Frontal cortex (tissue), 4 donors: ENCODE measurements around the gene PCSK5. TPM values are rescaled to one million over a fixed set of nuclear protein-coding genes. Genes with fewer than 3 reads are reported as not detected.
A peak's percentile ranks its signal among the peaks of the same experiment; 100 is the strongest.

ENCODE experiments used
- DNase-seq, 2 donors: peaks; one replicate each; pipeline ENCODE4 v3.0.0; 2012; ENCODE audit warnings: low spot score in 2 of 2
- FAIRE-seq: peaks from 2 replicates; lab custom pipeline; 2012; peaks lifted over from hg19 to GRCh38; lab: Jason Lieb, UNC
- total RNA-seq: library from RNA; depleted of rRNA; stranded (reverse); fragments of >200 nt; gene quantifications from one replicate; pipeline ENCODE4 v1.2.3, GENCODE V29; 2014
- donor health status: control.
- donor health status: control.
- donor health status: control.

The PCSK5 gene
- total RNA-seq, 1 donor from 2014 or later: 15.5 TPM

GRCh38 chr9:76215066-76215465, 324.6 kb downstream of the PCSK5 start:
- DNase-seq (no peak), FAIRE-seq (no peak)

GRCh38 chr9:76216161-76216649, 325.7 kb downstream of the PCSK5 start:
- DNase-seq: no peak
- FAIRE-seq: no peak

GRCh38 chr9:76218117-76218885, 327.8 kb downstream of the PCSK5 start:
- no peak for FAIRE-seq

GRCh38 chr9:76218886-76219445, 328.5 kb downstream of the PCSK5 start:
- DNase-seq: no peak
- FAIRE-seq: no peak

More at GRCh38 chr9:76218117-76218885, 327.8 kb downstream of the PCSK5 start:
- no peak for DNase-seq

- FAIRE-seq (no peak), DNase-seq (no peak)
These were observed 329.2 kb downstream of the PCSK5 start for GRCh38 chr9:76219560-76220151.

- no peak for FAIRE-seq
- no peak for DNase-seq
These were observed 330.9 kb downstream of the PCSK5 start for GRCh38 chr9:76221423-76221822.

- DNase-seq: no peak
- no peak for FAIRE-seq
These were observed 333.4 kb downstream of the PCSK5 start for GRCh38 chr9:76223749-76224340.

- FAIRE-seq (no peak), DNase-seq (no peak)
These were observed 336.7 kb downstream of the PCSK5 start for GRCh38 chr9:76227156-76227555.

- no peak for DNase-seq
- no peak for FAIRE-seq
These were observed 340.5 kb downstream of the PCSK5 start for GRCh38 chr9:76231001-76231400.

GRCh38 chr9:76232861-76233489, 342.5 kb downstream of the PCSK5 start:
- FAIRE-seq (no peak), DNase-seq (no peak)

- DNase-seq: no peak
- no peak for FAIRE-seq
These were observed 350.1 kb downstream of the PCSK5 start for GRCh38 chr9:76240578-76240977.

GRCh38 chr9:76245518-76245917, 355.0 kb downstream of the PCSK5 start:
- FAIRE-seq: no peak
- no peak for DNase-seq

- DNase-seq (no peak), FAIRE-seq (no peak)
These were observed 356.2 kb downstream of the PCSK5 start for GRCh38 chr9:76246680-76247079.

GRCh38 chr9:76247426-76247825, 357.0 kb downstream of the PCSK5 start:
- FAIRE-seq (no peak), DNase-seq (no peak)

- DNase-seq: no peak
- no peak for FAIRE-seq
These were observed 358.8 kb downstream of the PCSK5 start for GRCh38 chr9:76249309-76249708.

- DNase-seq (peak in 1 of 2 donors; percentile 12), FAIRE-seq (no peak)
These were observed 365.4 kb downstream of the PCSK5 start for GRCh38 chr9:76255781-76256455.

GRCh38 chr9:76257311-76257710, 366.8 kb downstream of the PCSK5 start:
- no peak for DNase-seq
- no peak for FAIRE-seq

- no peak for FAIRE-seq
- DNase-seq: no peak
These were observed 376.3 kb downstream of the PCSK5 start for GRCh38 chr9:76266649-76267283.

GRCh38 chr9:76267284-76267652, 376.8 kb downstream of the PCSK5 start:
- FAIRE-seq (no peak), DNase-seq (no peak)
